ENCODE results near the gene MED4.

DNA sequence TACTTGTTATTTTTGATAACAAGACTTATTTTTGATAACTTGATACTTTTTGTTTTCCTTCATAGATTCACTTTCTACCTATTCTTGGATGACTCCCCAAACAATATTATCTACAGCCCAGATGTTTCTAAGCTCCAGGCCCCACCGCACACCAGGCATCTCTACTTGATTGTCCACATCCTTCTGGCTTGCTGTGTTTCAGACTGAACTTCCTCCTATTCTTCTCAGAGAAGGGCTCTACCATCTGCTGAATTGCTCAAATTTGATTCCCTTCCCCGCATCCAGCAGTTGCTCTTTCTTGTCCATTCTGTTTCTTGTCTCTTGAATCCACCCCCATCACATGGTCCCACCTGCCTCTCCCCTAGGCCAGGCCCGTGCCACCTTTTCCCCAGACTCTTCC, 44.4 kb downstream of the MED4 start:
- TF ChIP-seq, protein P1, sequence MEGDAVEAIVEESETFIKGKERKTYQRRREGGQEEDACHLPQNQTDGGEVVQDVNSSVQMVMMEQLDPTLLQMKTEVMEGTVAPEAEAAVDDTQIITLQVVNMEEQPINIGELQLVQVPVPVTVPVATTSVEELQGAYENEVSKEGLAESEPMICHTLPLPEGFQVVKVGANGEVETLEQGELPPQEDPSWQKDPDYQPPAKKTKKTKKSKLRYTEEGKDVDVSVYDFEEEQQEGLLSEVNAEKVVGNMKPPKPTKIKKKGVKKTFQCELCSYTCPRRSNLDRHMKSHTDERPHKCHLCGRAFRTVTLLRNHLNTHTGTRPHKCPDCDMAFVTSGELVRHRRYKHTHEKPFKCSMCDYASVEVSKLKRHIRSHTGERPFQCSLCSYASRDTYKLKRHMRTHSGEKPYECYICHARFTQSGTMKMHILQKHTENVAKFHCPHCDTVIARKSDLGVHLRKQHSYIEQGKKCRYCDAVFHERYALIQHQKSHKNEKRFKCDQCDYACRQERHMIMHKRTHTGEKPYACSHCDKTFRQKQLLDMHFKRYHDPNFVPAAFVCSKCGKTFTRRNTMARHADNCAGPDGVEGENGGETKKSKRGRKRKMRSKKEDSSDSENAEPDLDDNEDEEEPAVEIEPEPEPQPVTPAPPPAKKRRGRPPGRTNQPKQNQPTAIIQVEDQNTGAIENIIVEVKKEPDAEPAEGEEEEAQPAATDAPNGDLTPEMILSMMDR (IDR thresholded peaks at IDR 0.05; ENCODE audit: low read length): no peak
- TF ChIP-seq EZH2phosphoT487 (IDR thresholded peaks at IDR 0.05; ENCODE audit: low read length): no peak

Data from MM.1S (cell line).